ENCODE results near the gene TAOK2. TPM values are rescaled to one million over a fixed set of nuclear protein-coding genes. Genes with fewer than 3 reads are reported as not detected.
A peak's percentile ranks its signal among the peaks of the same experiment; 100 is the strongest.
"Not testable (repeated sequence)": the region's sequence is repeated elsewhere in the genome, so short reads cannot be mapped to it uniquely, and the experiment has no call there.

The TAOK2 gene
- total RNA-seq, 5 donors from 2014 or later (not counting 1 experiment from before 2014, with no cell fraction given), result 26.1 to 58.3 (median 55.9) TPM

DNA sequence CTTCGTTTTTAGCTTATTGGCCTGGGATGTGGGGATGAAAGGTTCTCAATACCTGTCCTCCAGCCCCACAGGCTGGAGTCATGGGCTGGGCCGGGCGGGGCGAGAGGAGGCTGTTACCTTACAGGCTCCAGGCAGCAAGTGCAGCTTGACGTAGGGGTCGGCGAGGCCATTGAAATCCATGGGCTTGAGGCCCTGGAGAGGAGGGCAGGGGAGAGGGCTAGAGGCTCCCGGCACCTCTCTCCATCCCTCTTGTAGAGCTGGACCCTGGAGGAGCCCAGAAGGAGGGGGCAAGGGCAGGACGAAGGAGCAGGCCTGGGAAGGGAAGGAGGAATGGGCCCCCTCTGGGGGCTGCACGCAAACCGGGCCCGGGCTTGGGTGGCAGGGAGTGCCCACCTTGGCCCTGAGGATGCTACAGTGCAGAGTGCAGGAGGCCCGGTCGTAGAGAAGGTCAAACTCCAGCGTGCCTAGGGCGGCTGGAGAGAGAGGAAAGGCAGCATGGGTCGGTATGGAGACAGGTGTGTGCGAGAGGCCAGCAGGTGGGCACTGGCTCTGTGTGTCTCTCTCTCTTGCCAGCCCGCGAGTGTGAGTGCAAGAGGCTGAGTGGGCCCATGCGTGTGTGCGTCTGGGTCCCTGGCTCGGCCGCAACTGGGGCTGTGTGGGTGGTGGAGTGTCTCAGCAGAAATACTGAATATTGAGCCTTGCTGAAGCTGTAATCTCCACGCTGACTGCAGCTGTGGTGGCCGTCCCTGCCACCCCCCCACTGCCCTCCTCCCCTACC is 35.6 kb downstream of the TAOK2 start:
- POLR2A ChIA-PET, result interaction anchor here in 1 of 2 donors (0.6 kb wide), 1 partner anchor 266 kb away, joined by 3 read pairs; no protein-coding TSS in a partner anchor
- peaks cover 6 to 15% (median 12%) of the 10 kb centered on the region in 3 donors for H3K4me1 Mint-ChIP-seq

DNA sequence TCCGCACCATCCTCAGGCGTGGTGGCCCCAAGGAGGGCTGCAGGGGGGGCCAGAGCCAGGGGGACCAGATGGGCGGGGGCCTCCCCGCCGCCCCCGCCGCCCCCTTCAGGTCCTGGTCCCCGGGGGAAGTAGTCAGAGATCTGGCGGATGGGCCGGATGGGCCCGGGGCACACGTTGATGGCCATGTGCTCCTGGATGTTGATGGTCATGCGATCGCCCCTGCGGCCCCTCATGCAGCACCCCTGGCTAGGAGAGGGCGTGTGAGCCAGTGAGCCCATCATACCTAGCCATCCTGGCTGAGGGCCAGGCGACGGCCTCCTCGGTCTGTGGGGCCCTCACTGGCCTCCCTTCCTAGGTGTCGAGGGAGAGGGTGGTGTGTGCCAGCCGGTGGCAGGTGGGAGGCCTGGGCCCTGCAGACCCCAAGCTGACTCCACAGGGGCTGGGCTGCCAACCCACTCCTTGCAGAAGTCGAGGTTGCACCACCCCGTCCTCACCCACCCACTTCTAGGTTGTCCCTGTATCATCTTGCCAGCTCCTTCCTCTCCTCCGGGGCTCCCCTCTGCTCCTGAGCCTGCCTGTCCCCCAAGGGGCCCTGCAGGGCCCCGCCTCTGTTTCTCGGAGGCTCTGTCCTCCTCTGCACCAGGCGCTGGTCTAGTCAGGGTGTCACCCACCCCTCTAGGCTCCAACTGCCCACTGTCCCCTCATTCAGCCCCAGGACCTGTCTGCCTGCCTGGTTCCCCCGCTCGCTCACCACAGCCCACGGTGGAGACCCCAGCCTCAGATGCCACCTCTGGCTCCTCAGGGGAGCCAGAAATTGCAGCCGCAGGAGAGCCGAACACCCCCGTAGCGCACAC is 36.5 kb downstream of the TAOK2 start:
- Mint-ChIP-seq H3K4me3 (peak overlapping the region; percentile 69 to 90 (median 70)), H3K36me3 (no peaks in the 10 kb centered on the region), H3K9me3 (no peaks in the 10 kb centered on the region), H3K4me1 (peaks cover 6 to 15% (median 12%) of the 10 kb centered on the region in 3 donors), H3K27me3 (peaks cover 4 to 25% of the 10 kb centered on the region in 2 donors), H3K27ac (no peak overlapping the region)
- 26% methylated on average over 29 of the region's 34 CpGs for WGBS (ENCODE audit: insufficient coverage)
- peaks cover 4 to 53% of the 10 kb centered on the region in 2 experiments for H3K27me3 ChIP-seq (replicated peaks in 1 of 2; ENCODE audit: control insufficient read depth in 2 of 2, extremely low read depth in 1 of 2, insufficient read depth in 2 of 2, low read length in 1 of 2)
- peak overlapping the region in 1 of 2 donors; percentile 54 for H3K4me3 ChIP-seq (ENCODE audit: control insufficient read depth in 1 of 2, extremely low read depth in 1 of 2, low read length in 1 of 2)
- peaks cover 0 to 4% of the 10 kb centered on the region in 2 donors for H3K36me3 ChIP-seq (ENCODE audit: control insufficient read depth in 2 of 2, extremely low read depth in 1 of 2, insufficient read depth in 1 of 2, low read length in 1 of 2)
- ChIA-PET CTCF (no interaction called here), POLR2A (interaction anchor here (0.5 to 0.6 kb wide), 2 partner anchors 161 to 1107 kb away, joined by 6 read pairs; partner anchors contain the start of gene KAT8 (in 1 of the 2))
- no peak for DNase-seq
- H3K9me3 ChIP-seq, result no peaks in the 10 kb centered on the region
- H3K4me1 ChIP-seq (ENCODE audit: control insufficient read depth in 1 of 2, extremely low read depth in 1 of 2, insufficient read depth in 2 of 2, low read length in 2 of 2), result peaks cover 3 to 26% of the 10 kb centered on the region in 2 experiments
- peak in 3 of 4 experiments; percentile 4 to 14 (median 8) for ATAC-seq (replicated peaks in 1 of 4)
- H3K27ac ChIP-seq (ENCODE audit: low read length), result no peak overlapping the region

More for the DNA sequence above, 35.6 kb downstream of the TAOK2 start:
- Mint-ChIP-seq H3K36me3 (no peaks in the 10 kb centered on the region), H3K27me3 (peaks cover 4 to 25% of the 10 kb centered on the region in 2 donors), H3K4me3 (peak overlapping the region in 2 of 3 donors; percentile 25 to 90), H3K27ac (no peak overlapping the region), H3K9me3 (no peaks in the 10 kb centered on the region)
- CTCF ChIA-PET, result interaction anchor here in 1 of 2 donors (0.6 kb wide), 1 partner anchor 308 kb away, joined by 3 read pairs; no protein-coding TSS in a partner anchor
- Histone ChIP-seq H3K36me3 (ENCODE audit: control insufficient read depth in 2 of 2, extremely low read depth in 1 of 2, insufficient read depth in 1 of 2, low read length in 1 of 2) (peaks cover 0 to 4% of the 10 kb centered on the region in 2 donors), H3K4me1 (ENCODE audit: control insufficient read depth in 1 of 2, extremely low read depth in 1 of 2, insufficient read depth in 2 of 2, low read length in 2 of 2) (peaks cover 3 to 31% of the 10 kb centered on the region in 2 experiments), H3K9me3 (no peaks in the 10 kb centered on the region), H3K27me3 (replicated peaks in 1 of 2; ENCODE audit: control insufficient read depth in 2 of 2, extremely low read depth in 1 of 2, insufficient read depth in 2 of 2, low read length in 1 of 2) (peaks cover 4 to 53% of the 10 kb centered on the region in 2 experiments), H3K4me3 (ENCODE audit: control insufficient read depth in 1 of 2, extremely low read depth in 1 of 2, low read length in 1 of 2) (no peak overlapping the region), H3K27ac (ENCODE audit: low read length) (no peak overlapping the region)
- DNase-seq, result no peak
- no peak for ATAC-seq (replicated peaks in 1 of 4)
- WGBS (ENCODE audit: insufficient coverage), result 57% methylated on average over 10 of the region's 26 CpGs

DNA sequence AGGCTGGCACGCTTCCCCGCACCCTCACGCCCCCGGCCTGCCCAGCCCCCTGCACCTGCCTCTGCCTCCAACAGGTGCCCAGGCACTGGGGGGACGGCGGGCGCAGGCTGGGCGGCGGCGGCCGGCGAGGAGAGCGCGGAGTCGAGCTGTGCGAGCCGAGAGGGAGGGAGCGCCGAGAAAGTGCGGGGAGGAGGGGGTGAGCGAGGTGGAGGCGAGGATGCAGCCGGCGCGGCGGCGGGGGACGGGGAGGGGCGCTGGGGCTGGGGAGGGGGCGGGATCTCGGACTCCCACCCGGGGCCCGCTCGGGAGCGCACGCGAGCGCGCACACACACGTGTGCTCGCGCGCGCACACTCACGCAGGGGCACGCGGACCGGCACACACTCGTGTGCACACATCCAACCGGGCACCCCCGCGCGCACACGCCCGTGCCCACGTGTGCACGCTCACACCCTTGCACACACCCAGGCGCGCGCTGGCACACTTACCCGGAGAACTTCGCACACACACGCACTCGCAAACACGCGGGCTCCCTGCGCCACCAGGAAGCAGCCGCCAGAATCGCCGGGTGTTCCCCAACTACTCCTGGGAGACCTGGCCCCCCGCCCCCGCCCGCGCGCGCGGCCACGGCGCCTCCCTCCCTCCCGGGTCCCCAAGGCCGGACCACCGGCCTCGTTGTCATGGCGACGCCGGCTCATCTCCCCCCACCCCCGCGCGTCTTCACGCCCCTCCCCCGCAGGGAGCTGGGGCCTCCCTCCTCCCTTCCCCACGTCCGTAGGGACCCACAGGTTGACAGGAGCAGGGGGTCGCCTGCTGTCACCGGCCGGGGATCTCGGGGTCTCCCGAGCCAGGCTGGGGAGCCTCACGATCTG is 37.4 kb downstream of the TAOK2 start, which contains the start of gene DOC2A:
Gene DOC2A, minus strand, starts transcription at position 184 of the 870 bp plus-strand sequence. CDS start 805 bp downstream, outside the sequence.
- 1% methylated on average over 62 of the region's 99 CpGs for WGBS (ENCODE audit: insufficient coverage)
- Histone ChIP-seq H3K9me3 (no peaks in the 10 kb centered on the region), H3K27me3 (replicated peaks in 1 of 2; ENCODE audit: control insufficient read depth in 2 of 2, extremely low read depth in 1 of 2, insufficient read depth in 2 of 2, low read length in 1 of 2) (peaks cover 4 to 53% of the 10 kb centered on the region in 2 experiments), H3K36me3 (ENCODE audit: control insufficient read depth in 2 of 2, extremely low read depth in 1 of 2, insufficient read depth in 1 of 2, low read length in 1 of 2) (no peaks in the 10 kb centered on the region), H3K4me3 (ENCODE audit: control insufficient read depth in 1 of 2, extremely low read depth in 1 of 2, low read length in 1 of 2) (peak within 1 kb of the TSS; percentile 41 to 57), H3K27ac (ENCODE audit: low read length) (no peak within 1 kb of the TSS), H3K4me1 (ENCODE audit: control insufficient read depth in 1 of 2, extremely low read depth in 1 of 2, insufficient read depth in 2 of 2, low read length in 2 of 2) (peaks cover 3 to 21% of the 10 kb centered on the region in 2 experiments)
- ChIA-PET POLR2A (interaction anchor here in 1 of 2 donors (0.5 kb wide), 1 partner anchor 162 kb away, joined by 6 read pairs; no protein-coding TSS in a partner anchor), CTCF (no interaction called here)
- peak within 1 kb of the TSS; percentile 78 to 90 (median 82) for H3K4me3 Mint-ChIP-seq
- no peaks in the 10 kb centered on the region for H3K9me3 Mint-ChIP-seq
- no peak within 1 kb of the TSS for H3K27ac Mint-ChIP-seq
- no peaks in the 10 kb centered on the region for H3K36me3 Mint-ChIP-seq
- H3K27me3 Mint-ChIP-seq, result peaks cover 4 to 25% of the 10 kb centered on the region in 2 donors
- ATAC-seq (replicated peaks in 1 of 4) (peak; percentile 65 to 76 (median 71)), DNase-seq (peak in 14 of 35 experiments; percentile 18 to 50 (median 29))
- H3K4me1 Mint-ChIP-seq, result peaks cover 6 to 15% (median 10%) of the 10 kb centered on the region in 3 donors

DNA sequence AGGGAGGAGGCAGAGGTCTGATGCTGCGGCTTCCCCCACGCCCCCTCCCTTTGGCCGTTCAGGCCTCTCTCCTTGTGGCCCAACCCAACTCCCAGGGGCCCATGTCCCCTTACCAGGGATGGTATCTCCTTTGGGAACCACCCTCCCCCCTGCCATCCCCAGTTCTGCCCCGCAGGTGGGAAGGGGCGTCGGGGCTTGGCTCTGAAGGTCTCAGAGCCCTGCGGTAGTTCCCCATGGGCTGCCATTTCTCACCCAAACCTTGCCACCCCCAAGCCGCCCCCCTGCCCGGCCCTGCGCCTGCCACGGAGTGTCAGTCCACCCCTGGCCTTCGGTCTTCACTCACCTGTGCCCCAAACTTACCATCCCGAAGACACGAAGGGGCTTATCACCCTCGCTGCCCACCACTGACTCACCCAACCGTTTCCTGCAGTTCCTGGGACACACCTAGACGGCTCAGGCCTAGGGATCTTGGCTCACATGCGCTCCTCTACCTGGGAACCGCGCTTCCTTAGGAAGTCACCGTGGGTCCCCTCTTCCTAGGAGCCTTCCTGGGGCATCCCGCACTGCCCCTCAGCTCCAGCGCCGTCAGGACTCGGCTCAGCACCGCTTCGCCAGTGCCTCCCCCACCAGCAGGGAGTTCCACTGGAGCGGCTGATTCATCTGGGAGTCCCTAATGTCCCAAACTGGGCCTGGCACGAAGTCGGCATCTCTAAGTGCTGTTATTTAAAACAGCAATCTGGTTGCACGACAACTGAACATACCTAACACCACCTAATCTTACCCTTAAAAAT is 38.2 kb downstream of the TAOK2 start:
- Histone ChIP-seq H3K9me3 (no peaks in the 10 kb centered on the region), H3K4me1 (ENCODE audit: control insufficient read depth in 1 of 2, extremely low read depth in 1 of 2, insufficient read depth in 2 of 2, low read length in 2 of 2) (peaks cover 3 to 21% of the 10 kb centered on the region in 2 experiments), H3K27ac (ENCODE audit: low read length) (no peak overlapping the region), H3K27me3 (replicated peaks in 1 of 2; ENCODE audit: control insufficient read depth in 2 of 2, extremely low read depth in 1 of 2, insufficient read depth in 2 of 2, low read length in 1 of 2) (peaks cover 4 to 53% of the 10 kb centered on the region in 2 experiments), H3K4me3 (ENCODE audit: control insufficient read depth in 1 of 2, extremely low read depth in 1 of 2, low read length in 1 of 2) (peak overlapping the region; percentile 32 to 41), H3K36me3 (ENCODE audit: control insufficient read depth in 2 of 2, extremely low read depth in 1 of 2, insufficient read depth in 1 of 2, low read length in 1 of 2) (no peaks in the 10 kb centered on the region)
- ChIA-PET CTCF (no interaction called here), POLR2A (no interaction called here)
- WGBS (ENCODE audit: insufficient coverage), result 38% methylated on average over 22 of the region's 31 CpGs
- DNase-seq (no peak), ATAC-seq (replicated peaks in 1 of 4) (no peak)
- H3K4me3 Mint-ChIP-seq, result peak overlapping the region; percentile 78 to 90 (median 82)
- no peaks in the 10 kb centered on the region for H3K9me3 Mint-ChIP-seq
- H3K27ac Mint-ChIP-seq, result peak overlapping the region in 1 of 2 donors; percentile 46
- peaks cover 4 to 25% of the 10 kb centered on the region in 2 donors for H3K27me3 Mint-ChIP-seq
- H3K36me3 Mint-ChIP-seq, result no peaks in the 10 kb centered on the region
- peaks cover 6 to 15% (median 10%) of the 10 kb centered on the region in 3 donors for H3K4me1 Mint-ChIP-seq

- ATAC-seq (replicated peaks in 1 of 4); DNase-seq; POLR2A ChIA-PET; H3K36me3 ChIP-seq (ENCODE audit: control insufficient read depth in 2 of 2, extremely low read depth in 1 of 2, insufficient read depth in 1 of 2, low read length in 1 of 2); H3K9me3 Mint-ChIP-seq; H3K9me3 ChIP-seq; H3K27ac ChIP-seq (ENCODE audit: low read length); H3K36me3 Mint-ChIP-seq; H3K27ac Mint-ChIP-seq; H3K4me3 ChIP-seq (ENCODE audit: control insufficient read depth in 1 of 2, extremely low read depth in 1 of 2, low read length in 1 of 2): not testable (repeated sequence)
- Mint-ChIP-seq H3K4me3 (peak overlapping the region in 1 of 3 donors; percentile 2), H3K27me3 (peaks cover 4 to 25% of the 10 kb centered on the region in 2 donors), H3K4me1 (peaks cover 6 to 15% (median 10%) of the 10 kb centered on the region in 3 donors)
- CTCF ChIA-PET, result interaction anchor here in 1 of 2 donors (0.7 kb wide), 1 partner anchor 653 kb away, joined by 4 read pairs; no protein-coding TSS in a partner anchor
- H3K4me1 ChIP-seq (ENCODE audit: control insufficient read depth in 1 of 2, extremely low read depth in 1 of 2, insufficient read depth in 2 of 2, low read length in 2 of 2), result peaks cover 3 to 21% of the 10 kb centered on the region in 2 experiments
- H3K27me3 ChIP-seq (replicated peaks in 1 of 2; ENCODE audit: control insufficient read depth in 2 of 2, extremely low read depth in 1 of 2, insufficient read depth in 2 of 2, low read length in 1 of 2), result peaks cover 4 to 52% of the 10 kb centered on the region in 2 experiments
- WGBS (ENCODE audit: insufficient coverage), result 94% methylated on average over 6 of the region's 14 CpGs
Measured at GRCh38 chr16:30012598-30012997, 38.9 kb downstream of the TAOK2 start.
